Lung (tissue), 12 donors: ENCODE data around the gene ZXDC. TPM values are rescaled to one million over a fixed set of nuclear protein-coding genes. Genes with fewer than 3 reads are reported as not detected.

Experiments
- ATAC-seq: fragments of 200-7000 bp; cut with Tn5 transposase; one replicate; pipeline ENCODE4 v1.9.1; 2020; ENCODE audit warnings: moderate number of reproducible peaks; ENCODE audit not compliant: insufficient read depth, low FRiP score
- DNase-seq, 3 donors: peaks; one replicate each; pipeline ENCODE4 v3.0.0-alpha.2; 2013 to 2017
- H3K27ac ChIP-seq, 2 donors: one replicate each; pipeline ENCODE4 v1.5.1; 2013; ENCODE audit warnings: mild to moderate bottlenecking in 2 of 2, moderate library complexity in 2 of 2, control low read depth in 1 of 2, inconsistent platforms in 1 of 2, low read depth in 1 of 2, low read length in 1 of 2
- H3K27me3 ChIP-seq, 3 donors: one replicate each; pipeline ENCODE4 v1.5.1; 2013; ENCODE audit warnings: low read length in 2 of 3; ENCODE audit not compliant: control insufficient read depth in 3 of 3, insufficient read depth in 3 of 3
- H3K36me3 ChIP-seq, 4 donors: one replicate each; pipeline ENCODE4 v1.5.1; 2013; ENCODE audit warnings: low read length in 4 of 4, mild to moderate bottlenecking in 1 of 4, moderate library complexity in 1 of 4; ENCODE audit not compliant: control insufficient read depth in 4 of 4, insufficient read depth in 4 of 4
- H3K4me1 ChIP-seq, 5 donors: one replicate each; pipeline ENCODE4 v1.5.1; 2013; ENCODE audit warnings: low read length in 5 of 5, mild to moderate bottlenecking in 2 of 5, moderate library complexity in 1 of 5; ENCODE audit not compliant: control insufficient read depth in 5 of 5, insufficient read depth in 5 of 5
- H3K4me3 ChIP-seq: one replicate; pipeline ENCODE4 v1.5.1; 2013; ENCODE audit warnings: mild to moderate bottlenecking, control low read depth, moderate library complexity
- H3K9ac ChIP-seq, 2 donors: one replicate each; pipeline ENCODE4 v1.5.1; 2013; ENCODE audit warnings: low read length in 2 of 2, control low read depth in 1 of 2; ENCODE audit not compliant: insufficient read depth in 1 of 2
- H3K9me3 ChIP-seq, 4 donors: one replicate each; pipeline ENCODE4 v1.5.1; 2013; ENCODE audit warnings: low read length in 3 of 4, mild to moderate bottlenecking in 1 of 4, moderate library complexity in 1 of 4; ENCODE audit not compliant: control insufficient read depth in 4 of 4, insufficient read depth in 3 of 4
- CTCF ChIP-seq: IDR thresholded peaks from 2 replicates; pipeline ENCODE4 v1.5.1; 2012; ENCODE audit warnings: mild to moderate bottlenecking; ENCODE audit errors: control extremely low read depth, extremely low read depth
- WGBS, 2 donors: extraction: QIAGEN DNeasy Blood & Tissue Kit; methylation state at CpG; one replicate each; pipeline ENCODE4 v1.1.7; 2013; 5-methylcytosine and 5-hydroxymethylcytosine counted together
- polyA plus RNA-seq, 2 donors: library from polyadenylated mRNA; stranded (reverse); fragments of 200-250 nt; gene quantifications; one replicate each; pipeline ENCODE4 v1.2.1, GENCODE V29; 2013
- total RNA-seq, 2 donors: library from RNA; depleted of rRNA in 1 of 2; stranded (reverse); fragments of >200 nt in 1 of 2; gene quantifications; one replicate each; pipeline ENCODE4 v1.2.1, GENCODE V29; 2014 to 2021
- donor health status: control.
- donor health status: control.
- donor health status: Bipolar disorder and iron deficiency.
- donor health status: healthy.
- donor health status: DM: yes; HTN: yes; CAD: no.

ZXDC gene
- total and polyA plus RNA-seq, 4 donors: 12.9 to 49.5 (median 29.8) TPM

- peaks cover 0 to 15% (median 0%) of the 10 kb centered on the region in 5 donors for H3K4me1 ChIP-seq
- no peak overlapping the region for H3K27ac ChIP-seq
- no peak overlapping the region for H3K9ac ChIP-seq
- no peak for ATAC-seq
- peaks cover 0 to 2% (median 0%) of the 10 kb centered on the region in 4 donors for H3K9me3 ChIP-seq
- peak in 1 of 3 donors; percentile 4 for DNase-seq
- H3K4me3 ChIP-seq: no peak overlapping the region
- H3K36me3 ChIP-seq: peaks cover 21 to 79% (median 58%) of the 10 kb centered on the region in 4 donors
- no peaks in the 10 kb centered on the region for H3K27me3 ChIP-seq
- WGBS, 2 donors: 95 to 97% methylated on average over 11 of the region's 11 CpGs
- no peak for TF ChIP-seq CTCF
Measured at GRCh38 chr3:126464997-126465396, 10.7 kb downstream of the ZXDC start.

- Histone ChIP-seq H3K9me3 (peaks cover 0 to 2% (median 0%) of the 10 kb centered on the region in 4 donors), H3K27ac (no peak overlapping the region), H3K9ac (no peak overlapping the region), H3K4me1 (peaks cover 0 to 11% (median 0%) of the 10 kb centered on the region in 5 donors), H3K4me3 (no peak overlapping the region), H3K36me3 (peaks cover 23 to 79% (median 55%) of the 10 kb centered on the region in 4 donors), H3K27me3 (no peaks in the 10 kb centered on the region)
- no peak for TF ChIP-seq CTCF
- no peak for ATAC-seq
- peak in 1 of 3 donors; percentile 0 for DNase-seq
- WGBS, 2 donors: 67 to 82% methylated on average over 4 of the region's 4 CpGs
Measured at GRCh38 chr3:126464494-126464893, 11.2 kb downstream of the ZXDC start.

GRCh38 chr3:126464093-126464492, 11.6 kb downstream of the ZXDC start:
- peaks cover 0 to 2% (median 0%) of the 10 kb centered on the region in 4 donors for H3K9me3 ChIP-seq
- peaks cover 24 to 78% (median 54%) of the 10 kb centered on the region in 4 donors for H3K36me3 ChIP-seq
- no peak for ATAC-seq
- WGBS, 2 donors: 87 to 91% methylated on average over 4 of the region's 4 CpGs
- H3K9ac ChIP-seq: no peak overlapping the region
- H3K27me3 ChIP-seq: no peaks in the 10 kb centered on the region
- H3K27ac ChIP-seq: no peak overlapping the region
- H3K4me1 ChIP-seq: peaks cover 0 to 11% (median 0%) of the 10 kb centered on the region in 5 donors
- H3K4me3 ChIP-seq: no peak overlapping the region
- no peak for TF ChIP-seq CTCF
- peak in 1 of 3 donors; percentile 3 for DNase-seq

- Histone ChIP-seq H3K4me3 (no peak overlapping the region), H3K4me1 (peaks cover 0 to 7% (median 0%) of the 10 kb centered on the region in 5 donors), H3K36me3 (peaks cover 24 to 73% (median 49%) of the 10 kb centered on the region in 4 donors), H3K27me3 (no peaks in the 10 kb centered on the region), H3K9ac (no peak overlapping the region), H3K9me3 (peaks cover 0 to under 1% (median 0%) of the 10 kb centered on the region in 4 donors), H3K27ac (no peak overlapping the region)
- TF ChIP-seq CTCF: no peak
- no peak for ATAC-seq
- 98 to 99% methylated on average over 2 of the region's 2 CpGs for WGBS, 2 donors
- no peak for DNase-seq
Measured at GRCh38 chr3:126463521-126463920, 12.2 kb downstream of the ZXDC start.
